CD4-positive, alpha-beta T cell treated with Interleukin-15 for 1 hour (primary cell): Measurements from ENCODE around the gene ZNF497.
A peak's percentile ranks its signal among the peaks of the same experiment; 100 is the strongest.

Experiments
- DNase-seq: peaks from one replicate; pipeline ENCODE4 v3.0.0-alpha.2; 2020

The ZNF497 gene

GRCh38 chr19:58305932-58306323, 56.6 kb downstream of the ZNF497 start:
- no peak for DNase-seq

- peak; percentile 97 for DNase-seq
Measured at GRCh38 chr19:58305065-58305931, 57.3 kb downstream of the ZNF497 start, which contains the start of gene ERVK3-1. ERVK3-1 (plus strand) TSS chr19:58305377; CDS start chr19:58312169, 6,792 bp downstream.

- DNase-seq: no peak
Measured at GRCh38 chr19:58304748-58305064, 57.8 kb downstream of the ZNF497 start.
